Ramos (cell line): ENCODE data around the gene GALNT7.

Experiments
- in situ Hi-C: fragments of 300-500 bp; cut with MboI; formaldehyde crosslinking; loops from one replicate; pipeline ENCODE4 v1.14.3; 2022; ENCODE audit warnings: low sequenced_read_pairs; ENCODE audit not compliant: unreplicated experiment

GALNT7 gene

GRCh38 chr4:173227756-173228155 is 59.1 kb downstream of the GALNT7 start:
- in situ Hi-C loops = no loop called here

- in situ Hi-C loops = no loop called here
These were observed 61.5 kb downstream of the GALNT7 start for GRCh38 chr4:173230062-173230461.

GRCh38 chr4:173231916-173232315 is 63.3 kb downstream of the GALNT7 start:
- in situ Hi-C loops = no loop called here

GRCh38 chr4:173233857-173234256 is 65.2 kb downstream of the GALNT7 start:
- in situ Hi-C loops = no loop called here

- in situ Hi-C loops = no loop called here
These were observed 66.4 kb downstream of the GALNT7 start for GRCh38 chr4:173235050-173235449.

- in situ Hi-C loops = no loop called here
These were observed 67.7 kb downstream of the GALNT7 start for GRCh38 chr4:173236301-173236700.

GRCh38 chr4:173237152-173237551 is 68.5 kb downstream of the GALNT7 start:
- in situ Hi-C loops = no loop called here

GRCh38 chr4:173237762-173238161 is 69.2 kb downstream of the GALNT7 start:
- in situ Hi-C loops = no loop called here

DNA sequence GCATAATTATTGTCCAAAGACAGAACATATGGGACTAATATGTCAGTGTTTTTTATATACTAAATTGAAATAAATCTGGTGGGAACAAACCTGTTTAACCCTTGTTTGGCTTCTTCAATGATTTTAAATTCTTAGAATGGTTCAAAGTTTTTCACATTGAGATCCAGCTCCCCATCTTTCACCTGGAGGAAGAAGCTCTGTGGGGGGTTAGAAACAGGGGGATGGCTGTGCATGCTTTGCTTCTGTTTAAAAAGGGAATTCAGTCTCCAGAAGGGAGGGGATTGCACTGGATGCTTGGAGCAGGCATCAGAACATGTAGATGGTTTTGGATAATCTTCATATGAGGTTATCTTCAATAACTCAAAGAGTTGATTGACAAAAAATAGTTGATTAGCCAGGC is 72.1 kb downstream of the GALNT7 start:
- in situ Hi-C loops = no loop called here

DNA sequence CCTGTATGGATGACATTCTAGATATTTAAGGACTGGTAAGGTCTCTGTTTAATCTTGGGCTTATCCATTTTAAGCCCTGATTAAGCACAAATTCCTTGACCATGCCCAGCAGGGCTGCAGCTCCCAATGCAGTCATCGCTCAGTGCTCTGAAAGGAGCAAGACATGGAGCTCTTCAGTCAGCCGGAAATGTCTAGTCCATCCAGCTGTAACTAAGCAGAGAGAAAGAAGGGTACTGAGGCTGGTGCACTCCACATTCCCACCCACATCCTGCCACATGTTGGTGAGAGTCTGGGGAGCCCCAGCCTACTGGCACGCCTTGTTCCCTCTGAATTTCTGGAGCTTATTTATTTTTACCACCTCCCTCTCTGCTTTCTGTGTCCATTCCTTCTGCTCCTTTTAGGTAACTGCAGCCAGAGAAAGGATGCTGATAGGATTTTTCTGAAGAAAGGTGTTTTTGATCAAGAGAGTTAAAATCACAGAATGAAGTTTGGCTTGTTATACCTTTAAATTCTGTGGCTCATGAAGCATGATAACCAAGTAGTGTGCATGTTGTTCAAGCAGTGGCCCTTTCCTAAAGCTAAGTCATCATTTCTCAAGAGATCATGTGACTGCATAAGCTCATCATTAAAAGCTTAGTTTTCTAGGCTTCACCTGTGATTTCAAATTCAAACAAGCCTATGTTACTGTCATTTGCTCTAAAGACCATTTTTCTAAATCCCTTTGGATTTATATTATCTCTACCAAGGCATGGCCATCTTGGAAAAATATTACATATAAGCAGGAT is 74.0 kb downstream of the GALNT7 start:
- in situ Hi-C loops = no loop called here

GRCh38 chr4:173243321-173243720 is 74.7 kb downstream of the GALNT7 start:
- in situ Hi-C loops = no loop called here

DNA sequence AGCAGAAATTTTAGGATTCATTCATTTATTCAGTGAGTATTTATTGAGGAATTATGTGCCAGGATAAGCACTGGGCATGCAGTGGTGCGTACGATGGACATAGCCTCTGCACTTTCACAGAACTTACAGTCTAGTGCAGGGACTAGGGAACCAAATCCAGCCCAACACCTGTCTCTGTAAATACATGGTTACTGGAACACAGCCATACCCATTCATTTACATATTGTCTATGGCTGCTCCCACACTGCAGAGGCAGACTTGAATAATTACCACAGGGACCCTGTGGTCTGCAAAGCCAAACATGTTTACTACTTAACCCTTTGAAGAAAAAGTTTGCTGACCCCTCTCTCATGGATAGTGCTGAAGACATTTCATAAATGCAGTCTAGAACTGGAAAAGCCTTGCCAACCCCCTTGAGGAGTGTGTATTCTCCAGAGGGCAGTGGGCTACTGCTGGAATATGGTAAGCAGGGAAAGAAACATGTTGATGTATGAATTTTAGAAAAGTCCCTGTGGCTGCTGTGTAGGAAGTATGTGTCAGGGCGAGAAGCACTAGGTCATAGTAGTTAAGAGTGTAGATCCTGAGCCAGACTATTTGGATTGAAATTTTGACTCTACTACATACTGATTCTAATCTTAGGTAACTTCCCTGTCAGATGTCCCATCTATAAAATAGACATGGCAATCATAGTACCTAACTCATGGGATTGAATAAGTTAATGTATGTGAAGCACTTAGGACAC is 75.5 kb downstream of the GALNT7 start:
- in situ Hi-C loops = no loop called here

DNA sequence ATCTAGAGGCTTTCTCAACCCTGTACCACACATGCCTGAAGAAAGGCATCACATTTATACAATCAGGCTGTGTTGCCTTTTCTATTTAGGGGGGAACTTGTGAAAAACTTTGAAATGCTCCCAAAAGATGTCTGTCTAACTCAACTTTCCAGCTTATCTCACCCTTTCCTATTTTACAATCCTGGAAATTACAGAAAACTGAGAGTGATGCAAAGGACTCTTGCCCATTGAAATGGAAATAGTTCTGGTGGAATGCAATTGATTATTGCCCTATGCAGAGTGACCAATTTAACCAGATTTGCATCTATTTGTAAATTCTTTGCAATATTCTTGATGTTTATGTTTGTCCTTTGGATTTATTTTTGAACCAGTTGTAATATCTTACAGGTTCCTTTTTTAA is 77.3 kb downstream of the GALNT7 start:
- in situ Hi-C loops = no loop called here

DNA sequence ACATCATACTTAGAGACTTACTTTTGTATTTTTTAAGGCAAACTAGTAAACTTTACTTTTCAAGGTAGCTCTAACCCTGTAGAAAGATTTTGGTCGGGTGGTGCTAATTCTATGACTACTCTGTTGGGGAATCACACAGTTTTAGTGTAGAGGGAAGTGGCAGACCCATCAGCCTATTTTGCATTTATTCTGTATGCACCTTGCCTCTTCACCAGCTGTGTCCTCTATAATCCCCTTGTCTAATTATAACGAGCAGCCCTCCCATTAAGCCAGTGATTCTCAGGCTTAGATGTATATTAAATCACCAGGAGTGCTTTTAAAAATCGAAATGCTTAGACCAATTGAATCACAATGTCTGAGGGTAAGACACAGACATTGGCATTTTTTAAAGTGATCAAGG is 78.1 kb downstream of the GALNT7 start:
- in situ Hi-C loops = no loop called here

DNA sequence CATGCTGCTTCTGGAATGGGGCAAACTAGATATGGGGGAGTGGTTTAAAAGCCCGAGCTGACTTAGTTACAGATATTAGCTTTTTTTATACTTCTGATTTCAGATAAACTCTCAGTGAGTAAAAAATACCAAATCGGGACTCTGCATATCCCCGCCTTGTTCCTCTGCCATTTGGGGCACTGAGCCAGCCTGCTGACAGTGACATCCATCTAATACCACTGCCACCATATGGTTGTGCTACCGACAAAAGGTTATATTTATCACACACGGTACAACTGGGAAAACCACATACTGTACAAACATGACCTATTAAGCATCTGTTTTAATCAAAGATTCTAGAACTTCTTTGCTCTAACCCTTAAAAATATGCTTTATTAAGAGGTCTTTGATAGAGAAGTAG is 78.7 kb downstream of the GALNT7 start:
- in situ Hi-C loops = no loop called here

DNA sequence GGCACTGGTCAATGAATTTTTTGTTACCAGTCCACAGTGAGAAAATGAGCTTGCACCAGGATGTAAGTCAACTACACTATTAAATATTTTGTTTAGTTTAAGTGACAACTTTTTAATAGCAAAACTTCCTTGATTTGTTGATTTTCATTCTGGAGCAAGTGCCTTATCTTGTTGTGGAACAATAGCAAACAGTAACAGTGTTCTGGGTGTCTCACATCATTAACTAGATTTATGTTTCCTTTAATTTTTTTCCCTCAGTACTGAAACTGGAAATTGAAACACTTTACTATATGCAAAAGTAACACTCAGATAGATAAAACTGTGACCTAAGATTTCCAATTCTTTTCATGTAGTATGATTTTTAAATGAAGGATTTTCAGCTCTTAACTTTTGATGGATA is 80.1 kb downstream of the GALNT7 start:
- in situ Hi-C loops = no loop called here

GRCh38 chr4:173252024-173252935 is 83.7 kb downstream of the GALNT7 start:
- in situ Hi-C loops = no loop called here

- in situ Hi-C loops = no loop called here
These were observed 85.0 kb downstream of the GALNT7 start for GRCh38 chr4:173253561-173253960.

DNA sequence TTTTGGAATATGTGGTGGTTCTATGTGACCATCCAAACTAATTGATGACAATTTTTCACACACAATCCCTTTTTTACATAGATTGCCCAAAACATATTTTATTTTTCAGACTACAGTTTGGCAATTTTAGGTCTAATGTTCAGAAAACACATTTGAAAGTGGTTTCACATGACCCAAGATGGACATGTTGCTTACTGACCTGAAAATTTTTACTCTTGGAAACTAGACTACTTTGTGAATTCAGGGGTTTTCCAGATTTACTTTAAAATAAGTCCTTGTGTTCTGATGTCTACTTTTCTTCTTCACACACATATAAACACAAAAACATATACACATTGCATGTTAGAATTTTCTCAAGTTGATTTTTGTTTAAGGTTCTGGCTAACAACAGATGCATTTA is 86.0 kb downstream of the GALNT7 start:
- in situ Hi-C loops = loop anchor here (5.0 kb wide), 1 partner anchor 237 kb away; no protein-coding TSS in a partner anchor

- in situ Hi-C loops = loop anchor here (5.0 kb wide), 1 partner anchor 240 kb away; no protein-coding TSS in a partner anchor
These were observed 88.2 kb downstream of the GALNT7 start for GRCh38 chr4:173256825-173257224.
